Liver (tissue), 9 donors: ENCODE data around the gene CLPSL1. TPM values are rescaled to one million over a fixed set of nuclear protein-coding genes. Genes with fewer than 3 reads are reported as not detected.

Experiments
- DNase-seq: peaks from one replicate; pipeline ENCODE4 v3.0.0-alpha.2; 2017; ENCODE audit warnings: low spot score
- H3K27ac ChIP-seq, 2 donors: one replicate each; pipeline ENCODE4 v1.7.0; 2013; ENCODE audit warnings: inconsistent platforms in 2 of 2, low read length in 2 of 2, control low read depth in 1 of 2, low read depth in 1 of 2, mild to moderate bottlenecking in 1 of 2
- H3K27me3 ChIP-seq, 4 donors: one replicate each; pipeline versions ENCODE4 v1.6.1 to v1.7.0; 2013; ENCODE audit warnings: low read length in 3 of 4, inconsistent platforms in 1 of 4, mild to moderate bottlenecking in 1 of 4, moderate library complexity in 1 of 4; ENCODE audit not compliant: control insufficient read depth in 4 of 4, insufficient read depth in 4 of 4
- H3K36me3 ChIP-seq, 4 donors: one replicate each; pipeline versions ENCODE4 v1.6.1 to v1.7.0; 2013; ENCODE audit warnings: low read length in 3 of 4, mild to moderate bottlenecking in 3 of 4, low read depth in 1 of 4, moderate library complexity in 1 of 4; ENCODE audit not compliant: control insufficient read depth in 4 of 4, insufficient read depth in 3 of 4
- H3K4me1 ChIP-seq, 4 donors: one replicate each; pipeline versions ENCODE4 v1.6.1 to v1.7.0; 2013; ENCODE audit warnings: low read length in 3 of 4, mild to moderate bottlenecking in 3 of 4, moderate library complexity in 1 of 4; ENCODE audit not compliant: control insufficient read depth in 4 of 4, insufficient read depth in 4 of 4
- H3K4me3 ChIP-seq, 3 donors: one replicate each; pipeline versions ENCODE4 v1.6.1 to v1.7.0; 2013; ENCODE audit warnings: low read length in 3 of 3, control low read depth in 1 of 3, low read depth in 1 of 3, mild to moderate bottlenecking in 1 of 3
- H3K9ac ChIP-seq, 2 donors: one replicate each; pipeline ENCODE4 v1.7.0; 2013; ENCODE audit warnings: low read length in 2 of 2, mild to moderate bottlenecking in 2 of 2, moderate library complexity in 2 of 2, control low read depth in 1 of 2, low read depth in 1 of 2
- H3K9me3 ChIP-seq, 4 donors: one replicate each; pipeline versions ENCODE4 v1.6.1 to v1.7.0; 2013; ENCODE audit warnings: low read length in 3 of 4; ENCODE audit not compliant: control insufficient read depth in 4 of 4
- ATF3 ChIP-seq: IDR thresholded peaks from 2 replicates; pipeline ENCODE4 v1.6.1; 2016; ENCODE audit warnings: antibody characterized with exemption
- CTCF ChIP-seq: fragments of 150-350 bp; IDR thresholded peaks from 2 replicates; pipeline ENCODE4 v1.5.1; 2017; ENCODE audit warnings: improper control_type of control experiment, low read depth, low read length; ENCODE audit not compliant: missing input control
- EGR1 ChIP-seq, 2 donors: IDR thresholded peaks; 2 replicates each; pipeline ENCODE4 v1.6.1; 2016 to 2018; ENCODE audit warnings: antibody characterized with exemption in 2 of 2, low read depth in 2 of 2
- FOXA1 ChIP-seq: IDR thresholded peaks from 2 replicates; pipeline ENCODE4 v1.6.1; 2016; ENCODE audit warnings: antibody characterized with exemption
- FOXA2 ChIP-seq: IDR thresholded peaks from 2 replicates; pipeline ENCODE4 v1.6.1; 2016; ENCODE audit warnings: antibody characterized with exemption
- GABPA ChIP-seq, 2 donors: IDR thresholded peaks in 1 of 2; conservative IDR thresholded peaks in 1 of 2; 2 replicates each; pipeline ENCODE4 v1.6.1; 2016; ENCODE audit warnings: antibody characterized with exemption in 2 of 2, mild to moderate bottlenecking in 1 of 2, moderate library complexity in 1 of 2
- HNF4A ChIP-seq, 2 donors: conservative IDR thresholded peaks; 2 replicates each; pipeline ENCODE4 v1.6.1; 2016; ENCODE audit warnings: antibody characterized with exemption in 2 of 2, mild to moderate bottlenecking in 2 of 2
- HNF4G ChIP-seq: IDR thresholded peaks from 2 replicates; pipeline ENCODE4 v1.6.1; 2016; ENCODE audit warnings: antibody characterized with exemption
- JUND ChIP-seq, 2 donors: IDR thresholded peaks; 2 replicates each; pipeline ENCODE4 v1.6.1; 2016; ENCODE audit warnings: antibody characterized with exemption in 2 of 2
- NR2F2 ChIP-seq: IDR thresholded peaks from 2 replicates; pipeline ENCODE4 v1.6.1; 2016; ENCODE audit warnings: antibody characterized with exemption
- RAD21 ChIP-seq, 2 donors: IDR thresholded peaks; 2 replicates each; pipeline ENCODE4 v1.6.1; 2016; ENCODE audit warnings: antibody characterized with exemption in 2 of 2, mild to moderate bottlenecking in 2 of 2
- RXRA ChIP-seq, 2 donors: IDR thresholded peaks; 2 replicates each; pipeline ENCODE4 v1.6.1; 2017 to 2018; ENCODE audit warnings: antibody characterized with exemption in 2 of 2, mild to moderate bottlenecking in 1 of 2
- TAF1 ChIP-seq: conservative IDR thresholded peaks from 2 replicates; pipeline ENCODE4 v1.6.1; 2016; ENCODE audit warnings: antibody characterized with exemption, mild to moderate bottlenecking
- YY1 ChIP-seq: IDR thresholded peaks from 2 replicates; pipeline ENCODE4 v1.6.1; 2016; ENCODE audit warnings: antibody characterized with exemption, mild to moderate bottlenecking
- ZBTB33 ChIP-seq: IDR thresholded peaks from 2 replicates; pipeline ENCODE4 v1.6.1; 2016; ENCODE audit warnings: antibody characterized with exemption
- WGBS: extraction: QIAGEN DNeasy Blood & Tissue Kit; methylation state at CpG from one replicate; pipeline ENCODE4 v1.1.7; 2013; 5-methylcytosine and 5-hydroxymethylcytosine counted together
- polyA plus RNA-seq, 2 donors: library from polyadenylated mRNA; stranded (reverse) in 1 of 2; unstranded in 1 of 2; fragments of 200-250 nt in 1 of 2; fragments of >200 nt in 1 of 2; fragmentation: Nextera tagmentation in 1 of 2; extraction: Ambion mirVana in 1 of 2; gene quantifications; one replicate each; pipeline versions ENCODE4 v1.2.1 to v1.2.3, GENCODE V29; 2013 to 2015
- total RNA-seq, 2 donors: library from RNA; depleted of rRNA; stranded (reverse); fragments of >200 nt; gene quantifications; one replicate each; pipeline ENCODE4 v1.2.3, GENCODE V29; 2014
- TF ChIP-seq, protein P1 (sequence below): IDR thresholded peaks from 2 replicates; pipeline ENCODE4 v1.6.1; 2016; ENCODE audit warnings: antibody characterized with exemption
- TF ChIP-seq, protein P2 (sequence below): IDR thresholded peaks from 2 replicates; pipeline ENCODE4 v1.6.1; 2016; ENCODE audit warnings: antibody characterized with exemption, mild to moderate bottlenecking
- donor health status: healthy.
- donor health status: healthy.
- donor health status: healthy.
- donor health status: healthy.
- donor health status: healthy.

CLPSL1 gene
- total and polyA plus RNA-seq, 4 donors, result not detected

DNA sequence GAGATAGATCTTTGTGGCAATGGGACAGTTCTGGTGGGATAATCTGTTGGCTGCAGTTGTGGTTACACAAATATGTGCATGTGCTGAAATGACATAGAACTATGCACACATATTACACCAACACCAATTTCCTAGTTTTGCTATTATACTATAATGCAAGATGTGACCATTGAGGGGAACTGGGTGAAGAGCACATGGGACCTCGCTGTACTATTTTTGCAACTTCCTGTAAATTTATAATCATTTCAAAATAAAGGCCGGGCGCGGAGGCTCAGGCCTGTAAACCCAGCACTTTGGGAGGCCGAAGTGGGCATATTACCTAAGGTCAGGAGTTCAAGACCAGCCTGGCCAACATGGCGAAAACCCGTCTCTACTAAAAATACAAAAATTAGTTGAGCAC lies 35.3 kb upstream of the CLPSL1 start (continued):
- TF ChIP-seq ZBTB33 (no peak), RXRA (IDR thresholded peaks at IDR 0.05) (no peak), RAD21 (IDR thresholded peaks at IDR 0.05) (no peak), NR2F2 (no peak), EGR1 (IDR thresholded peaks at IDR 0.05; ENCODE audit: low read depth in 2 of 2) (no peak), HNF4A (conservative IDR thresholded peaks at IDR 0.05) (no peak)

GRCh38 chr6:35746516-35746915 lies 34.3 kb upstream of the CLPSL1 start:
- 93% methylated on average over 3 of the region's 3 CpGs for WGBS
- Histone ChIP-seq H3K9ac (no peak overlapping the region), H3K4me3 (no peak overlapping the region), H3K27ac (no peak overlapping the region), H3K9me3 (peaks cover 0 to 2% (median 0%) of the 10 kb centered on the region in 4 donors), H3K36me3 (no peaks in the 10 kb centered on the region), H3K4me1 (no peaks in the 10 kb centered on the region), H3K27me3 (no peaks in the 10 kb centered on the region)
- no peak for TF ChIP-seq TAF1
- no peak for TF ChIP-seq ATF3
- TF ChIP-seq RAD21 (IDR thresholded peaks at IDR 0.05), result no peak
- TF ChIP-seq CTCF, result no peak
- TF ChIP-seq HNF4G, result no peak
- TF ChIP-seq, protein P1, sequence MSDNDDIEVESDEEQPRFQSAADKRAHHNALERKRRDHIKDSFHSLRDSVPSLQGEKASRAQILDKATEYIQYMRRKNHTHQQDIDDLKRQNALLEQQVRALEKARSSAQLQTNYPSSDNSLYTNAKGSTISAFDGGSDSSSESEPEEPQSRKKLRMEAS, result no peak
- no peak for TF ChIP-seq NR2F2
- no peak for DNase-seq

- Histone ChIP-seq H3K4me3 (no peak overlapping the region), H3K27me3 (no peaks in the 10 kb centered on the region), H3K4me1 (no peaks in the 10 kb centered on the region), H3K36me3 (no peaks in the 10 kb centered on the region), H3K27ac (no peak overlapping the region), H3K9ac (no peak overlapping the region), H3K9me3 (peaks cover 0 to 2% (median 0%) of the 10 kb centered on the region in 4 donors)
- 95% methylated on average over 1 of the region's 1 CpG for WGBS
- no peak for DNase-seq
- no peak for TF ChIP-seq TAF1
- TF ChIP-seq ZBTB33, result no peak
- no peak for TF ChIP-seq FOXA1
- TF ChIP-seq GABPA (IDR thresholded peaks at IDR 0.05 in 1 of 2, conservative IDR thresholded peaks at IDR 0.05 in 1 of 2), result no peak
- TF ChIP-seq HNF4G, result no peak
- no peak for TF ChIP-seq NR2F2
- no peak for TF ChIP-seq FOXA2
- TF ChIP-seq JUND (IDR thresholded peaks at IDR 0.05), result no peak
- no peak for TF ChIP-seq RXRA (IDR thresholded peaks at IDR 0.05)
- TF ChIP-seq, protein P2, sequence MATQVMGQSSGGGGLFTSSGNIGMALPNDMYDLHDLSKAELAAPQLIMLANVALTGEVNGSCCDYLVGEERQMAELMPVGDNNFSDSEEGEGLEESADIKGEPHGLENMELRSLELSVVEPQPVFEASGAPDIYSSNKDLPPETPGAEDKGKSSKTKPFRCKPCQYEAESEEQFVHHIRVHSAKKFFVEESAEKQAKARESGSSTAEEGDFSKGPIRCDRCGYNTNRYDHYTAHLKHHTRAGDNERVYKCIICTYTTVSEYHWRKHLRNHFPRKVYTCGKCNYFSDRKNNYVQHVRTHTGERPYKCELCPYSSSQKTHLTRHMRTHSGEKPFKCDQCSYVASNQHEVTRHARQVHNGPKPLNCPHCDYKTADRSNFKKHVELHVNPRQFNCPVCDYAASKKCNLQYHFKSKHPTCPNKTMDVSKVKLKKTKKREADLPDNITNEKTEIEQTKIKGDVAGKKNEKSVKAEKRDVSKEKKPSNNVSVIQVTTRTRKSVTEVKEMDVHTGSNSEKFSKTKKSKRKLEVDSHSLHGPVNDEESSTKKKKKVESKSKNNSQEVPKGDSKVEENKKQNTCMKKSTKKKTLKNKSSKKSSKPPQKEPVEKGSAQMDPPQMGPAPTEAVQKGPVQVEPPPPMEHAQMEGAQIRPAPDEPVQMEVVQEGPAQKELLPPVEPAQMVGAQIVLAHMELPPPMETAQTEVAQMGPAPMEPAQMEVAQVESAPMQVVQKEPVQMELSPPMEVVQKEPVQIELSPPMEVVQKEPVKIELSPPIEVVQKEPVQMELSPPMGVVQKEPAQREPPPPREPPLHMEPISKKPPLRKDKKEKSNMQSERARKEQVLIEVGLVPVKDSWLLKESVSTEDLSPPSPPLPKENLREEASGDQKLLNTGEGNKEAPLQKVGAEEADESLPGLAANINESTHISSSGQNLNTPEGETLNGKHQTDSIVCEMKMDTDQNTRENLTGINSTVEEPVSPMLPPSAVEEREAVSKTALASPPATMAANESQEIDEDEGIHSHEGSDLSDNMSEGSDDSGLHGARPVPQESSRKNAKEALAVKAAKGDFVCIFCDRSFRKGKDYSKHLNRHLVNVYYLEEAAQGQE, result no peak
- no peak for TF ChIP-seq EGR1 (IDR thresholded peaks at IDR 0.05; ENCODE audit: low read depth in 2 of 2)
- TF ChIP-seq RAD21 (IDR thresholded peaks at IDR 0.05), result no peak
- TF ChIP-seq CTCF, result no peak
- TF ChIP-seq, protein P1, result no peak
- no peak for TF ChIP-seq HNF4A (conservative IDR thresholded peaks at IDR 0.05)
- TF ChIP-seq YY1, result no peak
These were observed 32.9 kb upstream of the CLPSL1 start for GRCh38 chr6:35747877-35748276.
